GM19372 (cell line): ENCODE measurements around the gene IFI44.
A peak's percentile ranks its signal among the peaks of the same experiment; 100 is the strongest.

ENCODE experiments used
- ATAC-seq: cut with Tn5 transposase; IDR thresholded peaks from one replicate; pipeline ENCODE4 v1.9.1; 2021; ENCODE audit warnings: mild to moderate bottlenecking, low read depth, moderate library complexity; ENCODE audit not compliant: unreplicated experiment

Gene IFI44

GRCh38 chr1:78651241-78651640 is 1.6 kb downstream of the IFI44 start:
- ATAC-seq = peak; percentile 49

- ATAC-seq = no peak
Measured at GRCh38 chr1:78652019-78652560, 2.5 kb downstream of the IFI44 start.

GRCh38 chr1:78658901-78659300 is 9.3 kb downstream of the IFI44 start:
- ATAC-seq = no peak

- ATAC-seq = no peak
Measured at GRCh38 chr1:78663923-78664322, 14.3 kb downstream of the IFI44 start.

GRCh38 chr1:78664763-78665162 is 15.1 kb downstream of the IFI44 start:
- no peak for ATAC-seq

- no peak for ATAC-seq
Measured at GRCh38 chr1:78665809-78666208, 16.2 kb downstream of the IFI44 start.

GRCh38 chr1:78667939-78668338 is 18.3 kb downstream of the IFI44 start:
- no peak for ATAC-seq

- no peak for ATAC-seq
Measured at GRCh38 chr1:78668427-78668826, 18.8 kb downstream of the IFI44 start.

- ATAC-seq = no peak
Measured at GRCh38 chr1:78672428-78672827, 22.8 kb downstream of the IFI44 start.

- no peak for ATAC-seq
Measured at GRCh38 chr1:78673120-78673519, 23.5 kb downstream of the IFI44 start.

- no peak for ATAC-seq
Measured at GRCh38 chr1:78676347-78676982, 26.8 kb downstream of the IFI44 start.

GRCh38 chr1:78676993-78677392 is 27.4 kb downstream of the IFI44 start:
- no peak for ATAC-seq

- ATAC-seq = no peak
Measured at GRCh38 chr1:78677788-78678187, 28.2 kb downstream of the IFI44 start.

- ATAC-seq = peak; percentile 83
Measured at GRCh38 chr1:78678324-78678723, 28.7 kb downstream of the IFI44 start.

GRCh38 chr1:78681265-78681664 is 31.6 kb downstream of the IFI44 start:
- ATAC-seq = no peak

- no peak for ATAC-seq
Measured at GRCh38 chr1:78682496-78682895, 32.9 kb downstream of the IFI44 start.

- ATAC-seq = no peak
Measured at GRCh38 chr1:78683079-78683478, 33.4 kb downstream of the IFI44 start.

GRCh38 chr1:78687315-78687714 is 37.7 kb downstream of the IFI44 start:
- no peak for ATAC-seq

GRCh38 chr1:78687914-78688313 is 38.3 kb downstream of the IFI44 start:
- ATAC-seq = no peak

- ATAC-seq = no peak
Measured at GRCh38 chr1:78688697-78689096, 39.1 kb downstream of the IFI44 start.

- no peak for ATAC-seq
Measured at GRCh38 chr1:78690516-78690915, 40.9 kb downstream of the IFI44 start.

- no peak for ATAC-seq
Measured at GRCh38 chr1:78691995-78692747, 42.5 kb downstream of the IFI44 start.
